ENCODE measurements around the gene SRSF4.
"Not testable (repeated sequence)": the region's sequence is repeated elsewhere in the genome, so short reads cannot be mapped to it uniquely, and the experiment has no call there.

SRSF4 gene

GRCh38 chr1:29181413-29182225, at the start of gene SRSF4:
Gene SRSF4, minus strand, starts transcription at chr1:29181900. Its CDS starts 148 bp downstream, at chr1:29181752.
- DNase-seq, result peak; percentile 99

DNA sequence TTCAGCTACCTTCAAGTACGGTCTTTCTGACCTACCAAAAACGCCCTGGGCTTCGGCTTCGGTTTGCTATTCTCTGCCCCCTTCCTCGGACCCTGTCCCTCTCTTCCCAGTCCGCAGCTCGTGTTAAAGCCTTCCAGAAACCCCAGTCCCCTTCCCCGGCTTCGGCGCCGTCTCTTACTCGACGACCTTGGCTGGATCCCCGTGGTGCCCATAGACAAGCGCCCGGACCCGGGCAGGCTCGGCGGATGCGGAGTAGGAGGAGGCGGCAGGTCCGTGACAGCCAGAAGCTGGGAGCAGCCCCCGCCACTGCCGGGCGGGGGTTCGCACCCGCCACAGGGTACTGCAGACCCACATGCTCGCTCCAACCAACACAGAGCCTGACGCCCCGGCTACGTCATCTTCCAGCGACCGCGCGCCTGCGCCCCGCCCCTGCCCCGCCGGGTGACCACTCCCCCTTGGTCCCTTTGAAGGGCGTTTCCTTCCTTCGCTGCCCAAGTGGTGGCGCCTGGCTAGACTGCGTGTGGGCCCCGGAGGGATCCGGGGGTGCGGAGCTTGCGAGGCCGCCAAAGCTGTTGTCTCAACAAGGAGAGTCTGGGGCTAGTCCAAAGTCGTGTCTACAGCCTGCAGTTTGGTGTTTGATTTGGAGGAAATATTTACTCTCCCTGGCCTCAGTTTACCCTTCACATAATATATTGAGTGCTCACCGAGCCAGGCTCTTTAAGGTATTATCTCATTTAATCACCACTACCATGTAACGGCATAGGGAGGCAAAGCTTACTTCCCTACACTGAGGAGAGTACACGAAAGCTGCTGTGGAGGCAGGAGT, 49.1 kb upstream of the SRSF4 start, which contains the start of gene MECR:
MECR (minus strand) TSS at position 382 of the 826 bp plus-strand sequence; CDS start at position 354, 28 bp downstream.
- DNase-seq, result peak; percentile 96

DNA sequence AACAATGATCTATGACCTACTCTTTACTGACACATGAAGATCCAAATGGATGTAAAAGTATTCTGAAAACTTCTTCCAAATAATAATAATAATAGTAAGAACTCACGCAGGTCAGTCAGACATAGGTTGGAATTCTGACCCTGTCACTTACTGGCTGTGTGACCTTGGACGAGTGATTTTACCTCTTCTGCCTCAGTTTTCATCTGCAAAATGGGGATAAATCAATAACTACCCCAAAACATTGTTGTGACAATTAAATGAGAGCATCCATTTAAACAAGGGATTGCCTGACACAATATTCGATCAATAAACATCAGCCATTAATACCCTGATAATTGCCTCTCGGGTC, 48.5 kb upstream of the SRSF4 start:
- no peak for DNase-seq

GRCh38 chr1:29227511-29227910, 45.8 kb upstream of the SRSF4 start:
- no peak for DNase-seq

- no peak for DNase-seq
Observed at GRCh38 chr1:29225361-29225760, 43.7 kb upstream of the SRSF4 start.

DNA sequence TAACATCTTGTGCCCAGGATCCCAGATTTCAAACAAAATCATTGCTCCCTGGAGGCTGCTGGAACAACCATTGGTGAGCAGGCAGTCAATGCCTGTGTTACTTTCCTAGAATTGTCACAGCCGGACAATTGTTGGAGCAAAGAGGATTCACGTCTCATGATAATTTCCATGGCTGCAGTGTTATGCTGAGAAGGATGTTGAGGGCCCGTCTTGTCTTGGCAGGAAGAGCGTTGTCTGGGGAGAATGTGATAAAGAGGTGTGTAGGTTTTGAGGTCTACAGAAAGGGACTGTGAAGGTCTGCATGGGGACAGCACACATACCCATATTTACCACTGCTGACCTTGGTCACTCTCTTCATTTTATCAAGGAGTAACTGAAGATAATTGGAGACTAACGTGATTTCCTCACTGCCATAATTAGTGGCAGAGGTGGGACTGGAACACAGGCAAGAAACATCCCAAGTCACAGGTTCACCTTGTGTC, 42.7 kb upstream of the SRSF4 start:
- no peak for DNase-seq

DNA sequence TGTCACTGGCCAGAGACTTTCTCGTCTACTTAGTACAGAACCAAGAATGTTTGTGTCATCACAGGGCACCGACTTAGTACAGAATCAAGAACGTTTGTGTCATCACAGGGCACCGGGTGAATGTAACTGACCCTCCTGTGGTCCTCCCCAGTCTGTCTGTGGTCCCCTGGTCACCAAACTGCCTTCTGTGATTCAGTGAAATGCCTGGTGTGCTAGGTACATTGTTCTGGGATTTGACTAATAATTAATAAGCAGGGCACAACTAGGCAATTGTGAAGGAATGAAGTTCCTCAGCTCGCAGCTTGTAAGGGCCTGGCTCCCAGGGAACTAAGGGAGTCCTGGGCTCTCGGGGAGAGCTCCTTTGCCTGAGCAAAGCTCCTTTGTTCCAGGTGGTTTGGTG, 41.8 kb upstream of the SRSF4 start:
- DNase-seq, result no peak

DNA sequence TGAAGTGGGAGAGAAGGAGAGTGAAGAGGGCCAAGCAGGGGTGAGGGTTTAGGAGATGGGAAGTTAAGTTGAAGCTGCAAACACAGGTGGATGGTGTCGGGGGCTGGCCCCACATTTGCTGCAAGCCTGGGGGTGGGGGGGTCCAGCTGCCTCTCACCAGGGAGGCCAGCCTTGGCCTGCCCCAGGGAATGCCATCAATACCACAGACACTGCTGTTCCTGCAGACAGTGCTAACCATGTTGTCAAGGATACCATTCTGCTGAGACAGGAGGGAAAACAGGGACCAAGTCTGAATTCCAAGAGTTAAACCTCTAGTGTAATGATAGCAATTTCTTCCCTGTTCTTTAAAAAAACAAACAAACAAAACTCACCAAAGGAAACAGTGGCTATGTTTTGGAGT, 41.0 kb upstream of the SRSF4 start:
- no peak for DNase-seq

- DNase-seq, result not testable (repeated sequence)
Observed at GRCh38 chr1:29222260-29222659, 40.6 kb upstream of the SRSF4 start.

DNA sequence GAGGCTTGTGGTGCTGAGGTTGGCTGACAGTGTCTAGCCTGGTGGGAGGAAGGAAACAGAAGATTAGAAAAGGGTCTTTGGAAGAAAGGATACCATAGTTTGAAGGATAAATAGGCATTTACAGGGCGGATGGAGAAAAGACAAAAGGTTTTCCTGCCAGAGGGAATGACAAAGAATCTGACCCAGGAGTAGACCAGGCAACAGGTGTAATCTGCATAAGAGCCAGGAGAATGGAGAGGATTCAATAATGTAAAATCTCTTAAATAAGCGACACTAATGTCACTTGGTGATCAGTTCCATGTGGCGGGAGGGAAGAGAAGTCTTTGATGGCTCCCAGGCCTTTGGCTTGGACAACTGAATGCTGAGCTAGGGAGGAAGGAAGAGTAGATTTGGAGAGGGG, 39.6 kb upstream of the SRSF4 start:
- no peak for DNase-seq

DNA sequence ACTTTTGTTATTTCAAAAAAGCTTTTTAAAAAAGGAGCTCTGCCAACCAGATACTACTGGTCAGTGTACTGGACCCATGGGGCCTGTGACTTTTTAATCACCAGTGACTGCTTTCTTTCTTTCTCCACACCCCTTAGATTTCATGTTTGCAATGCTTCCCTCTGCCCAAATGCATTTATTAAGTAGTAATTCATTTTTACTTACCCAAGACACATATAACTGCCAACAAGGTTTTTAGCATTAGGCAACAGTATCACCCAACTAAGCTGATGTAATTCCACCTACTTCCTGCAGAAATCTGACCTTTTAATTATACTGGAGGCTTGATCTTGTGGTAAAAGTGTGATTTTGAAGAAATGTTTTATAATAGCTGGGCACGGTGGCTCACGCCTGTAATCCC, 36.5 kb upstream of the SRSF4 start:
- DNase-seq, result no peak

- DNase-seq, result no peak
Observed at GRCh38 chr1:29217633-29218032, 35.9 kb upstream of the SRSF4 start.

- DNase-seq, result no peak
Observed at GRCh38 chr1:29213055-29213454, 31.4 kb upstream of the SRSF4 start.

DNA sequence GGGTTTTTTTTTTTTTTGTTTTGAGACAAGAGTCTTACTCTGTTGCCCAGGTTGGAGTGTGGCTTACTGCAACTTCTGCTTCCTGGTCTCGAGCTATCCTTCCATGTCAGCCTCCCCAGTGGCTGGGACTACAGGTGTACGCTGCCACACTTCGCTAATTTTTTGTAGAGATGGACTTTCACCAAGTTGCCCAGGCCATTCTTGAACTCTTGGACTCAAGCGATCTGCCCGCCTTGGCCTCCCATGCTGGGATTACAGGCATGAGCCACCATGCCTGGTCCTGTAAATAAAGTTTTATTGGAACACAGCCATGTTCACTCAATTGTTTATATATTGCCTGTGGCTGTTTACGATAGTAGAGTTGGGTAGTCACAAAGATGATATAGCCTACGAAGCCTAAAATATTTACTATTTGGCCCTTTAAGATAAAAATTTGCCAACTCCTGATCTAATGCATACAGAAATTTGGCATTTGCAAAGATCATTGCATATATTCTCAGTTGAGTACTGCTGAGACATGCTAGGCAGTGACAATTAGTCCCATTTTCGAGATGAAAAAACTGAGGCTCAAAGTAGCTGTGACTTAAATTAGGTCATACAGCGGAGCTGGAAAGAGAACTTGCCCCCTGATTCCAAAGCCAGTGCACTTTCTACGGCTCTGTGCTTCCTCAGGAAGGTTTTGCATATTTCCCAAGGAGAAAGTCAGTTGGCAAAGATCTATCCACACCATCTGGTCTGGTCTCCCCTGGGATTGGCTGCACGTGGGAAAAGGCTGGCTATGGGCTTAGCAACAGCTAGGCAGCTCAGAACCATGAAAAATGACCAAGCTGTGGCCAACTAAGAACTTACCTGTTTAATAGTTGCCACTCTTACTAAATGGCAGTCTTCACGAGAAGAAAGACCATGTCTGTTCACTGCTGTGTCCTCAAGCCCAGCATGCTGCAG, 29.7 kb upstream of the SRSF4 start:
- DNase-seq, result no peak

- no peak for DNase-seq
Observed at GRCh38 chr1:29210278-29211085, 28.8 kb upstream of the SRSF4 start.

DNA sequence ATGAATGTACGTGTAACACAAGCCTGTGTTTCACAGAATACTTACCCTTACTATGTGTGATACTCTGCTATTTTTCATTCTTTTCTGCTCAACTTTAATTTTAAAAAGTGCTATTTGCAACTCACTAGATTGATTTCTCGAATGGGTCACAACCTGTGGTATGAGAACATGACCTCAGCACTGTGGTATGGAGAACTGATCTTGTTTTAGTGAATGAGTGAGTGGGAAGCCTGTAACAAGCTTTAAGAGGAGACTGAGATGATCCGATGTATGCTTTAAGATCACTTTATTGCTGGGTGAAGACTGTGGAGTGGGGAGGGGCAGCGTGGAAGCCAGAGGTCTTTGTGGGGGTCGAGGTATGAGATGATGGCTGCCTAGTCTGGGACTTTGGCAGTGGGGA, 27.5 kb upstream of the SRSF4 start:
- DNase-seq, result no peak

DNA sequence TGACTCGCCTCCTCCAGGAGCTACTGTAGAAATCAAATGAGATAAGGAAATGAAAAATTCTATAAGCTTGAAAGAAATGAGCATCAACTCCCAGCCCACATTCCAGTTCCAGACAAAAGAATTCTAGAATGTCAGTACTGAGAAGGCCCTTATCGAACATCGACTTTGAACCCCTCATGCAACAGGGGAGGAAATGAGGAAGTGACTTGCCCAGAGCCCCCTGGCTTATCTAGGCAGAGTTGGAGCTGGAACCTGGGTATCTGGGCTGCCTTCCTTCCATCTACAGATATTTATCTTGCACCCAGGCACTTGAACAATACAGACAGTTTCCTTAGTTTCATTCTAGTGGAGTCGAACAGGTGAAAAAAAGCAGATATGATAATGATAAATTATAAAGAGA, 26.7 kb upstream of the SRSF4 start:
- no peak for DNase-seq

DNA sequence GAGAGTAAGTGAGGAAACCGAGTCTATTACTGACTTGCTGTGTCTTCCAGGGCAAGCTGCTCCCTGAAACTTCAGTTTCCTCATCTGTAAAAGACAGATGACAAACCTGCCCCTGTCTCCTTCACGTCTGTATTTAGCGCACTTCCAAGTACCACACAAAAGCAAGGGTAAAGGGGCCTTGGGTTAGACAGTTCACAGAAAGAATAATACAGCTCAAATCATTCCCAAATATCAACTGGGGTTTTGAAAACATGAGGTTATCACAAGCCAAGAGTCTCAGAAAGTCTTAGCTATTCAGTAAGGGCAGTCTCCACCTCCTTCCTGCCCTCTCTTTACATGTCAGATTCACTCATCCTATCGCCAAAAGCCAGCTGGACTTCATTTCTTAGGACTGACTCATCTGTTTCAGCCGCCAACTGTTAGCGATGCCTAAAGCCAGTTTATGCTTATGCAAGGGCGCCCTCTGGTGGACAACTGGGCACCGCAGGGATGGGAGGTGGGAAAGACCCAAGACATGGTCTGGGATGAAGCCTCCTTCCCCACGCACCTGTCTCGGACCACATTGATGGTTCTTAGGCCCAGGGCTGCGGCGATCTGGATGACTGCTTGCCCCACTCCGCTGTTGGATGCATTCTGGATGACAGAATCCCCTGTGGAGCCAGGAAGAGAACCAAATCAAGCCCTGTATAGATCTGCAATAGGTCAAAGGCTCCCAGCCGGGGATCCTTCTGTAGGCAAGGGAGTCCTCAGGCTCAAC, 21.1 kb upstream of the SRSF4 start:
- peak; percentile 94 for DNase-seq

GRCh38 chr1:29202053-29202452, 20.4 kb upstream of the SRSF4 start:
- no peak for DNase-seq

DNA sequence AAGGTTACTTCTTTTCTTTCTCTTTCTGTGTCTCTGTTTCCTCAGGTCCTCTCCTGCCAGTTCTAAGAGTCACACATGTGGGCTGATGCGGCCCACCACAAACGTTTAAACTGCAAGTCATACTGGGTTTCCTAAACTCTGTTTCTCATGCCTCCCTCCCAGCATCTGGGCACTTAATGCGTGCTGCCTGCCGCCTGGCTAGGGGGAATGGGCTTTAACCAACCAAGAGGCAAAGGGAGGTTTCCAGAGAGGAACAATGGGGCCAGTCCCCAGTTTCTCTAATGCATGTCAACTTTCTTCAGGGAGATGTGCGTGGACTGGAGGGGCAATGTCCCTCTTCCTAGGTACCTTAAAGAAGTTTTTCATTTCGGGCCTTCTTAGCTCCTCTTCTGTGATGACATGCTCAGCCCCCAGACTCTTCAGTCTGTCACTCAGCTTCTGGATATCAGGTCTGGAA, 19.9 kb upstream of the SRSF4 start:
- no peak for DNase-seq

Measured in stimulated activated CD4-positive, alpha-beta T cell treated with anti-CD3 and anti-CD28 coated beads, Interleukin-15, amount 100 ng/mL, for 24 hours (primary cell).